ENCODE measurements around the gene TMEM201.

DNA sequence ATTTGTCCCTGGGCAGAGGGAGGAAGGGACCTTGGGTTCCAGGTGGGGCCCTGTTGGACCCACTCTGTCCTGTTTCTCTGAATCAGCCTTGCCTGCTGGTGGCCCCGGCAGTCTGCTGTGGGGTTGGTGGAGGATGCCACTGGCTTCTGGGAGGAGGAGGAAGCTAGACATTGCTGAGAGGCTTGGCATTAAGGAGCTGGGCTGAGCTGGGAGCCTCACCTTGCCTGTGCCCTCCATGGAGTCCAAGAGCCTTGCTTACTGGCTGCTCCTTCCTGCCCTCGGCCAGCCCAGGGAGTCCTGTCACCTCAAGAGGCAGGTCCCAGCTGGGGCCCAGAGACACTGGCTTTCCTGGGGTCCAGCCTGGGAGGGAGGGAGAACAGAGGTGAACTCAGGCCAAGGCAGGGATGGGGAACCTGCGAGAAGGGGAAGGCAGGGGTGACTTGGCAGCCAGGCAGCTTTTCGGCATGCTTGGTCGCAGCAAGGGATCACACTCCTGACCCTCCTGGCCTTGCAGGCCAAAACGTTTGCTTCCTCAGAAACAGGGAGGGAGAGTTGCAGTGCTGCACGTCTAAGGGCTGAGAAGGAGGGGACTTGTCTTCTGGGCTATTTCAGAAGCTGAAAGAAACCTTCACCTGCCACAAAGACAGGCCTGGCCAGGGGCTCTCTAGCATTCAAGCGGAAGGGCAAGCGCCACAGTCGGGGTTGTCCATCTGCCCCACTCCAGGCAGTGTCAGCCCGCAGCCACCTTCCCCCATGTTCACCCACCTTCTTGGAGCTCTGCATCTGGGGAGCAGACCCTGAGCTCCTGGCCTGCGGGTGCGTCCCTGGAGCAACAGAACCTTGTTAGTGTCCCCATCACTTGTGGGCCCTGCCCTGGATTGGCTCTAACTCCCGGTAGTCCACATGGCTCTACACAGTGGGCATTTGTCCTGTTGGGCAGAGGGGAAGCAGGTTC, 8.9 kb downstream of the TMEM201 start:
- TF ChIP-seq FOXA1 (IDR thresholded peaks at IDR 0.05) (no peak), BHLHE40 (IDR thresholded peaks at IDR 0.05; ENCODE audit: borderline replicate concordance) (no peak), LEF1 (IDR thresholded peaks at IDR 0.05; ENCODE audit: borderline replicate concordance) (no peak), SUZ12 (IDR thresholded peaks at IDR 0.05) (no peak), NFRKB (IDR thresholded peaks at IDR 0.05) (no peak)
